CD14-positive monocyte (primary cell): ENCODE measurements around the gene SLC26A6. TPM values are rescaled to one million over a fixed set of nuclear protein-coding genes. Genes with fewer than 3 reads are reported as not detected.
A peak's percentile ranks its signal among the peaks of the same experiment; 100 is the strongest.

Experiments
- DNase-seq, 3 donors: peaks; one replicate each; pipeline ENCODE4 v3.0.0-alpha.2; 2011 to 2022
- H2AFZ ChIP-seq: 2 replicates; pipeline ENCODE4 v1.6.0; 2012; ENCODE audit warnings: mild to moderate bottlenecking, low read depth, low read length, inconsistent platforms; ENCODE audit not compliant: insufficient read depth, poor library complexity, severe bottlenecking
- H3K27ac ChIP-seq, 2 donors: 1 replicate in 1 of 2; 2 replicates in 1 of 2; pipeline ENCODE4 v1.5.1; 2012 to 2013; ENCODE audit warnings: low read length in 2 of 2, control low read depth in 1 of 2, inconsistent platforms in 1 of 2, low read depth in 1 of 2, mild to moderate bottlenecking in 1 of 2
- H3K27me3 ChIP-seq, 2 donors: one replicate each; pipeline versions ENCODE4 v1.6.0 to v1.6.1; 2011 to 2013; ENCODE audit warnings: low read length in 2 of 2; ENCODE audit not compliant: control insufficient read depth in 2 of 2, insufficient read depth in 2 of 2
- H3K36me3 ChIP-seq, 2 donors: replicated peaks in 1 of 2; 1 replicate in 1 of 2; 2 replicates in 1 of 2; pipeline versions ENCODE4 v1.5.1 to v1.6.1; 2012 to 2013; ENCODE audit warnings: low read length in 2 of 2, control low read depth in 1 of 2, inconsistent platforms in 1 of 2, mild to moderate bottlenecking in 1 of 2; ENCODE audit not compliant: insufficient read depth in 2 of 2, control insufficient read depth in 1 of 2
- H3K4me1 ChIP-seq, 2 donors: 1 replicate in 1 of 2; 2 replicates in 1 of 2; pipeline versions ENCODE4 v1.5.1 to v1.6.1; 2012 to 2013; ENCODE audit warnings: low read length in 2 of 2, control low read depth in 1 of 2, inconsistent platforms in 1 of 2, mild to moderate bottlenecking in 1 of 2, moderate library complexity in 1 of 2; ENCODE audit not compliant: insufficient read depth in 2 of 2, control insufficient read depth in 1 of 2
- H3K4me2 ChIP-seq: replicated peaks from 2 replicates; pipeline ENCODE3; 2012; ENCODE audit warnings: low read length, moderate library complexity, mild to moderate bottlenecking; ENCODE audit not compliant: poor library complexity, severe bottlenecking; ENCODE audit errors: extremely low read depth
- H3K4me3 ChIP-seq, 3 experiments: fragments of 200-600 bp in 1 of 3; sonication (generic) in 1 of 3; replicated peaks in 1 of 3; 1 replicate in 2 of 3; 2 replicates in 1 of 3; pipeline ENCODE4 v1.5.1; 2011 to 2013; ENCODE audit warnings: low read length in 3 of 3, mild to moderate bottlenecking in 3 of 3, control low read depth in 2 of 3, low read depth in 2 of 3, inconsistent platforms in 1 of 3, moderate library complexity in 1 of 3
- H3K79me2 ChIP-seq: 2 replicates; pipeline ENCODE4 v1.6.0; 2012; ENCODE audit warnings: mild to moderate bottlenecking, control low read depth, inconsistent platforms, low read length, moderate library complexity; ENCODE audit not compliant: insufficient read depth
- H3K9ac ChIP-seq: 2 replicates; pipeline ENCODE4 v1.6.0; 2017; ENCODE audit warnings: low read length, mild to moderate bottlenecking; ENCODE audit not compliant: insufficient read depth, poor library complexity, severe bottlenecking
- H3K9me3 ChIP-seq, 2 donors: replicated peaks in 1 of 2; 1 replicate in 1 of 2; 2 replicates in 1 of 2; pipeline versions ENCODE4 v1.5.1 to v1.6.1; 2012 to 2013; ENCODE audit warnings: low read length in 2 of 2, control low read depth in 1 of 2; ENCODE audit not compliant: control insufficient read depth in 1 of 2, insufficient read depth in 1 of 2
- H4K20me1 ChIP-seq: 2 replicates; pipeline ENCODE4 v1.6.0; 2012; ENCODE audit warnings: mild to moderate bottlenecking, low read length, control low read depth, moderate library complexity; ENCODE audit not compliant: insufficient read depth
- H3K27ac Mint-ChIP-seq, 7 donors: one replicate each; pipeline ENCODE4 v1.8.0; 2020; ENCODE audit warnings: mild to moderate bottlenecking in 7 of 7, mixed read lengths in 7 of 7, moderate library complexity in 6 of 7, inconsistent platforms in 2 of 7
- H3K27me3 Mint-ChIP-seq, 3 donors: one replicate each; pipeline ENCODE4 v1.8.0; 2021 to 2022; ENCODE audit warnings: low read depth in 3 of 3, mild to moderate bottlenecking in 3 of 3, mixed read lengths in 3 of 3, moderate library complexity in 3 of 3, inconsistent platforms in 1 of 3
- H3K36me3 Mint-ChIP-seq, 2 donors: one replicate each; pipeline ENCODE4 v1.8.0; 2020; ENCODE audit warnings: mixed read lengths in 2 of 2, inconsistent platforms in 1 of 2, mild to moderate bottlenecking in 1 of 2
- H3K4me1 Mint-ChIP-seq: one replicate; pipeline ENCODE4 v1.8.0; 2020; ENCODE audit warnings: mild to moderate bottlenecking, mixed read lengths
- H3K4me3 Mint-ChIP-seq, 2 donors: one replicate each; pipeline ENCODE4 v1.8.0; 2020; ENCODE audit warnings: mild to moderate bottlenecking in 2 of 2, mixed read lengths in 2 of 2, moderate library complexity in 1 of 2
- H3K9me3 Mint-ChIP-seq, 7 donors: one replicate each; pipeline ENCODE4 v1.8.0; 2020 to 2022; ENCODE audit warnings: mixed read lengths in 7 of 7, mild to moderate bottlenecking in 6 of 7, moderate library complexity in 6 of 7, inconsistent platforms in 2 of 7
- whole genome bisulfite sequencing: methylation state at CpG from one replicate; pipeline ENCODE4 v1.1.5; 2013; ENCODE audit warnings: missing lambda C conversion rate; ENCODE audit not compliant: insufficient coverage; 5-methylcytosine and 5-hydroxymethylcytosine counted together
- intact Hi-C, 2 donors: fragments of 100-400 bp; cut with micrococcal nuclease; formaldehyde crosslinking; loops; one replicate each; pipeline versions ENCODE4 v1.15.0 to v1.15.1; 2023
- polyA plus RNA-seq, 3 donors: library from polyadenylated mRNA; depleted of rRNA in 1 of 3; unstranded in 2 of 3; stranded (reverse) in 1 of 3; fragments of 300-500 nt in 2 of 3; fragments of >200 nt in 1 of 3; fragmentation: Illumina TruSeq in 2 of 3; gene quantifications; 1 replicate in 2 of 3; 2 replicates in 1 of 3; pipeline ENCODE4 v1.2.3, GENCODE V29; 2012 to 2021
- TF ChIP-seq, protein P1 (sequence below): fragments of 200-600 bp; IDR thresholded peaks from one replicate; pipeline ENCODE4 v1.8.0; 2022; ENCODE audit warnings: antibody characterized with exemption, mild to moderate bottlenecking

SLC26A6 gene
- polyA plus RNA-seq, 3 donors: 16.3 to 92.8 (median 20.4) TPM

DNA sequence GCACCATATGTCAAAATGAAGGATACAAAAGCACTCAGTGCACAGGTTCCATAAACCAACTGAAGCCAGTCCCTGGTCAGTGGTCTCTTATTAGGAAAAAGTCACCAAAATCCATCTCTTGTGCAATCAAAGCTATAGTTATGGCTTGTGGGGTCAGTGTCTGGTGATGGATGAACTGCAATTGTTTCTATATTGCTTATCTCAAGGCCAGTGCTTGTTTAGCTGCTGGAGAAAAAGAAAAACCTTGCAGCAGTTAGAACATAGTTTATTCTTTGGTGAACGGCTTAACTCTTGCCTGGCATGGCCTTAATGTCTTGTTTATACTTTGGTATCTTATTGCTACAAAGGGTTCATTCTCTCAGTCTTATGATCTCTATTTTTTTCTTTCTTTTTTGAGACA lies 23.0 kb downstream of the SLC26A6 start:
- peaks cover 0 to 7% of the 10 kb centered on the region in 2 donors for H3K36me3 ChIP-seq
- Mint-ChIP-seq H3K4me1 (peaks cover 27% of the 10 kb centered on the region), H3K27me3 (peaks cover 0 to 4% (median 3%) of the 10 kb centered on the region in 3 donors), H3K36me3 (peaks cover 8 to 13% of the 10 kb centered on the region in 2 donors), H3K9me3 (peaks cover 3 to 19% (median 12%) of the 10 kb centered on the region in 7 donors), H3K4me3 (no peak overlapping the region), H3K27ac (peak overlapping the region in 1 of 7 donors; percentile 54)
- H3K79me2 ChIP-seq: peaks cover 21% of the 10 kb centered on the region
- no peak for DNase-seq
- H3K4me2 ChIP-seq: no peak overlapping the region
- TF ChIP-seq, protein P1, sequence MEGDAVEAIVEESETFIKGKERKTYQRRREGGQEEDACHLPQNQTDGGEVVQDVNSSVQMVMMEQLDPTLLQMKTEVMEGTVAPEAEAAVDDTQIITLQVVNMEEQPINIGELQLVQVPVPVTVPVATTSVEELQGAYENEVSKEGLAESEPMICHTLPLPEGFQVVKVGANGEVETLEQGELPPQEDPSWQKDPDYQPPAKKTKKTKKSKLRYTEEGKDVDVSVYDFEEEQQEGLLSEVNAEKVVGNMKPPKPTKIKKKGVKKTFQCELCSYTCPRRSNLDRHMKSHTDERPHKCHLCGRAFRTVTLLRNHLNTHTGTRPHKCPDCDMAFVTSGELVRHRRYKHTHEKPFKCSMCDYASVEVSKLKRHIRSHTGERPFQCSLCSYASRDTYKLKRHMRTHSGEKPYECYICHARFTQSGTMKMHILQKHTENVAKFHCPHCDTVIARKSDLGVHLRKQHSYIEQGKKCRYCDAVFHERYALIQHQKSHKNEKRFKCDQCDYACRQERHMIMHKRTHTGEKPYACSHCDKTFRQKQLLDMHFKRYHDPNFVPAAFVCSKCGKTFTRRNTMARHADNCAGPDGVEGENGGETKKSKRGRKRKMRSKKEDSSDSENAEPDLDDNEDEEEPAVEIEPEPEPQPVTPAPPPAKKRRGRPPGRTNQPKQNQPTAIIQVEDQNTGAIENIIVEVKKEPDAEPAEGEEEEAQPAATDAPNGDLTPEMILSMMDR: no peak
- no peak overlapping the region for H2AFZ ChIP-seq
- peaks cover 4% of the 10 kb centered on the region for H4K20me1 ChIP-seq
- WGBS: 100% methylated on average over 1 of the region's 1 CpG
- H3K27me3 ChIP-seq: no peaks in the 10 kb centered on the region
- peaks cover 31 to 35% of the 10 kb centered on the region in 2 donors for H3K4me1 ChIP-seq
- no peak overlapping the region for H3K4me3 ChIP-seq
- no peak overlapping the region for H3K27ac ChIP-seq
- intact Hi-C loops: no loop called here
- no peak overlapping the region for H3K9ac ChIP-seq
- peaks cover 6 to 13% of the 10 kb centered on the region in 2 donors for H3K9me3 ChIP-seq

- WGBS: under 1% methylated on average over 81 of the region's 86 CpGs
- H3K4me1 Mint-ChIP-seq: peaks cover 29% of the 10 kb centered on the region
- peak within 1 kb of the TSS; percentile 70 to 96 (median 93) for H3K4me3 ChIP-seq
- intact Hi-C loops: loop anchor here (1.0 to 5.0 kb wide), 3 partner anchors 37 to 144 kb away; no protein-coding TSS in a partner anchor
- peak within 1 kb of the TSS; percentile 87 to 99 (median 96) for H3K27ac Mint-ChIP-seq
- H3K79me2 ChIP-seq: peaks cover 33% of the 10 kb centered on the region
- H3K9me3 ChIP-seq: no peaks in the 10 kb centered on the region
- TF ChIP-seq, protein P1: peak; percentile 85
- H3K4me1 ChIP-seq: peaks cover 25 to 27% of the 10 kb centered on the region in 2 donors
- H3K36me3 Mint-ChIP-seq: peaks cover 31 to 43% of the 10 kb centered on the region in 2 donors
- H3K27me3 ChIP-seq: no peaks in the 10 kb centered on the region
- peak within 1 kb of the TSS; percentile 95 for H3K4me2 ChIP-seq
- H3K4me3 Mint-ChIP-seq: peak within 1 kb of the TSS; percentile 94 to 97
- H3K9ac ChIP-seq: peak within 1 kb of the TSS; percentile 98
- peaks cover 24% of the 10 kb centered on the region for H4K20me1 ChIP-seq
- H3K9me3 Mint-ChIP-seq: peaks cover 0 to 5% (median 0%) of the 10 kb centered on the region in 7 donors
- H3K27me3 Mint-ChIP-seq: peaks cover 0 to 4% (median 3%) of the 10 kb centered on the region in 3 donors
- H2AFZ ChIP-seq: peak within 1 kb of the TSS; percentile 89
- peak within 1 kb of the TSS; percentile 66 to 93 for H3K27ac ChIP-seq
- peaks cover 19 to 33% of the 10 kb centered on the region in 2 donors for H3K36me3 ChIP-seq
- DNase-seq: peak; percentile 93 to 94 (median 94)
Observed at GRCh38 chr3:48609088-48610005, 25.9 kb downstream of the SLC26A6 start, which contains the start of gene UQCRC1. Gene UQCRC1, minus strand, starts transcription at chr3:48609646. Its CDS starts 26 bp downstream, at chr3:48609620.
